SIG-M5 treated with dmso at 0.1 percent for 504 hours (cell line): ENCODE measurements around the gene ETHE1.

ENCODE experiments used
- DNase-seq: peaks from one replicate; lab custom pipeline; 2025; ENCODE audit not compliant: unreplicated experiment; lab: John Stamatoyannopoulos, UW

ETHE1 gene

DNA sequence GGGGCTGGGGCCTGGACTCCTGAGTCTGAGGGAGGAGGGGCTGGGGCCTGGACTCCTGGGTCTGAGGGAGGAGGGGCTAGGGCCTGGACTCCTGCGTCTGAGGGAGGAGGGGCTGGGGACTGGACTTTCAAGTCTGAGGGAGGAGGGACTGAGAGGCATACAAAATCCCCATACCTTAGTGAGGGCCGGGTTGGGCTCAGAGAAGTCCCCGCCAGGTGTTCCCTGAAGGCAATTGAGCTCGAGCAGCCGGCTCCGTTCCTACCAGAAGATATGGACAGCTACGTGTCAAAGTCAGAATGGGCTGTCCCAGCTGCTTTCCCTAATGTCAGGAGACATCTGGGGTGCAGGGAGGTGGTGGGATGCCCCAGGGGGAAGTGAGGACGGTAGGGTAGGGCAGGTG lies 31.9 kb downstream of the ETHE1 start:
- DNase-seq = no peak

DNA sequence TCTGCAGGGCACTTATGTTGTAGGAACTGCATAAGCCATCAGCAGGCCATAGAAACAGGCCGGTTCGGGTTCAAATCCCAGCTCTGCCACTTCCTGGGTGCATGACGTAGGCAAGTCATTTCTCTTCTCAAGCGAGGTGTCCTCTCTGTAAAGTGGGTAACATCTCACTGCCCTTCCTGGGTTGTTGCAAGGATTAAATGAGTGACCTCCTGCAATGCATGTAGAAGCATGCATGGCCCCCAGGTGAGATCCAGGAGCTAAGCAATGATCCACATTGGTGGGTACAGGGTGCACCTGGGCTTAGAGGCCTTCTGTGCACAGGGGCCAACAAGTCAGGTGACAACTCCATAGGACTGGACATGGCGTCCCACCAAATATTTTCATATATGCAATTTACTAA lies 36.2 kb downstream of the ETHE1 start:
- no peak for DNase-seq

DNA sequence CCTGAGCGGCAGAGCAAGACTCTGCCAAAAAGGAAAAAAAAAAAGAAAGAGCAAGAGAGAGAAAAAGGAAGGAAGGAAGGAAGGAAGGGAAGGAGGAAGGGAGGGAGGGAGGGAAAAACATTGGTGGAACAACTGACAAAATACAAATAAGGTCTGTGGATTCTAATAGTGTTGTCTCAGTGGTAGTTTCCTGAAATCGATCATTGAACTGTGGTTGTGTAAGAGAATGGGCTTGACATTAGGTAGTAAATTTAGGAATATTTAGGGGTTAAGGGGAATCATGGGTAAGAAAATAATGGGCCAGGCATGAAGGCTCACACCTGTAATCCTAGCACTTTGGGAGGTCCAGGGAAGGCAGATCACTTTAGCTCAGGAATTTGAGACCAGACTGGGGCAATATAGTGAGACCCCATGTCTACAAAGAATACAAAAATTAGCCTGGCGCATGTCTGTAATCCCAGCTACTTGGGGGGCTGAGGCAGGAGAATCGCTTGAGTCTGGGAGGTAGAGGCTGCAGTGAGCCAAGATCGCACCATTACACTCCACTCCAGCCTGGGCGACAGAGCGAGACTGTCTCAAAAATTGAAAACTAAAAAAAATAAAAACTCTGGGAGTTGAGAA lies 36.9 kb downstream of the ETHE1 start:
- no peak for DNase-seq

DNA sequence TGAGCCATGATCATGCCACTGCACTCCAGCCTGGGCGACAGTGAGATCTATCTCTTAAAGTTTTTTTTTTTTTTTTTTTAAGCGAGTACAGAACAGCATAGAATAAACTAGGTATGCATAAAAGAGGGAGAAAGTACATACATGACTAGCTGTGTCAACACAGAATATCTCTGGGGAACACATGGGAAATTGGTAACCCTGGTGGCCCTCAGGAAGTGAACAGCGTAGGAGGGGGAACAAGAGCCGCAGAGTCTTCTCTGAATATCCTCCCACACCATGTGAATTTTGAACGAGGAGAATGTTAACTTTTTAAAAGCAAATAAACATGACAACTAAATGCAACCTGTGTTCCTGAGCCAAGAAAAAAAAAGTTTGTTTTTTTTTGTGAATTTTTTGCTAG lies 37.7 kb downstream of the ETHE1 start:
- no peak for DNase-seq

DNA sequence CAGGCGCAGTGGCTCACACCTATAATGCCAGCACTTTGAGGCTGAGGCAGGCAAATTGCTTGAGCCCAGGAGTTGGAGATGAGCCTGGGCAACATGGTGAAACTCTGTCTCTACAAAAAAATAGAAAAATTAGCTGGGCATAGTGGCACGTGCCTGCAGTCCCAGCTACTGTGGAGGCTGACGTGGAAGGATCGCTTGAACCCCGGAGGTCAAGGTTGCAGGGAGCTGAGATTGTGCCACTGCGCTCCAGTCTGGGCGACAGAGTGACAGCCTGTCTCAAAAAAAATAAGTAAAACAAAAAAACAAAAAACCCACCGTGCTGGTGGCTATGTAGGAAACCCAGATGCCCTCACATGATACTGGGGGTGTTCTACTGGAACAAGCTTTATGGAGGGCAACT lies 38.8 kb downstream of the ETHE1 start:
- DNase-seq = no peak

DNA sequence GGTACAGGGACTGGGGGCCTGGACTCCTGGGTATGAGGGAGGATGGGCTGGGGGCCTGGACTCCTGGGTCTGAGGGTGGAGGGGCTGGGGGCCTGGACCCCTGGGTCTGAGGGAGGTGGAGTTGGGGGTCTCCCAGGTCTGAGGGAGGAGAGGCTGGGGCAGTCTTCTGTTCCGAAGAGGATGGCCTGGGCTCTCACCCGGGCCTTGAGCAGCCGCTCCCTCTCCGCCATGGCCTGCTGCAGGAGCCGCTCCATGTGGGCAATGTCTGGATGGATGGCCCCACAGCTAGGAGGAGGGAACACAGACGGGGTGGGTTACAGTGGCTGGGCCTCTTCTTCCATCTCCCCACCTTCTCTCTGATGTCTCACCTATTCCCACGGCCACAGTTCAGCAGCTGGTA lies 40.6 kb downstream of the ETHE1 start:
- DNase-seq = no peak

DNA sequence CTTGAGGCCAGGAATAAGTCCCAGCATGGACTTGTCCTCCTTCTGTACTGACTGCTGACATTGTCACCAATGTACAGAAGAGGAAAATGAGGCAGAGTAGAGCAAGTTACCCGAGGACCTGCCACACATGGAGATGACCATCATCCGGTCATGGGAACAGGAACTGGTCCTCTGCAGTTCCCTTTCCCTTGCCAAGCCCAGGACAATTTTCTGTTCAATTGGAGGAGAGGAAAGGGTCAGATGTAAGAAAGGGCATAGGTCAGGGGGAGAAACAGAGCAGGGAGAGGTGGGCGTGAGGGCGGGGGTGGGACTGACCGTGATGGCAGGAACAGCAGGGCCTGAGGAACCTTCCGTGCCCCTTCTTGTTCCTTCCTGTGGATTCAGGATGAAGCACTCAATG lies 41.0 kb downstream of the ETHE1 start:
- no peak for DNase-seq

DNA sequence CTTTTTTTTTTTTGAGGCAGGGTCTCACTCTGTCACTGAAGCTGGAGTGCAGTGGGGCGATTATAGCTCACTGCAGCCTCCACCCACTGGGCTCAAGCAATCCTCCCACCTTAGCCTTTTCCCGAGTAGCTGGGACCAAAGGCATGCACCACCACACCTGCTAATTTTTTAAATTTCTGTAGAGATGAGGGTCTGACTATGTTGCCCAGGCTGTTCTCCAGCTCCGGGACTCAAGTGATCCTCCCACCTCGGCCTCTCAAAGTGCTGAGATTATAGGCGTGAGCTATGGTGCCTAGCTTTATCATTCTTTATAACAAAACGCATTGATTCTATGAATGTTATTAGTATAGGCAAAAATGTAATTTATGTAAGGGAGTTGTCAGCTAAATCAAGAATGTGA lies 43.7 kb downstream of the ETHE1 start:
- no peak for DNase-seq

DNA sequence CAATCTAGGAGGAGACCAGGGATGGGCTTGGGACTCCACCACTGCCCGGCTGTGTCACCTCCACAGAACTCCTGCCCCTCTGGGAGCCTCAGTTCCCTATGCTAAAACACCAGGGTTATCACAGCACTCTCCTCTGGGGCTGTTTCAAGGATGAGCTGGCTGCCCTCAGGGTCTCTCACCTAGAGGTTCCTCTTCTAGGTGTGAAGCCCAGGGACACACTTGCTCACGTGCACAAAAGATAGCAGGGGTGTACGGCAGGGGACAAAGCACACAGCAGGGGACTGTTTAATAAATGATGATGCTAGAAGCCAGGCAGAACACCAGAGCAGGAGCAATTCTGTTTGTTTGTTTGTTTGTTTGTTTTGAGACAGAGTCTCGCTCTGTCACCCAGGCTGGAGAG lies 44.8 kb downstream of the ETHE1 start:
- DNase-seq = no peak

DNA sequence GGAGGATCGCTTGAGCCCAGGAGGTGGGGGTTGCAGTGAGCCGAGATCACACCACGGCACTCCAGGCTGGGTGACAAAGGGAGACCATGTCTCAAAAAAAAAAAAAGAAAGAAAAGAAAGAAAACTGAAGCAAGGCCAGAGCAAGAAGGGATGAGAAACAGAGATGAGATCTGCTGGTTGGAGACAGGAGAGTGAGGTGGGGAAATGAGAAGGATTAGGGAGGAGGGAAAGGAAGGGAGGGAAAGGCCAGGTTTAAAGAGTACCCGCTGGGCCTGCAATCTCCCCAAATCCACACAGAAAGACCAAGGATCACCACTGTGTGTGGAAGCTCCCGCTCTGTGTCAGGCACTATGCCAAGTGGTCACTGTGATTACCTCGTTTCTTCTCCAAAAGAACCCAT lies 45.3 kb downstream of the ETHE1 start:
- DNase-seq = no peak

DNA sequence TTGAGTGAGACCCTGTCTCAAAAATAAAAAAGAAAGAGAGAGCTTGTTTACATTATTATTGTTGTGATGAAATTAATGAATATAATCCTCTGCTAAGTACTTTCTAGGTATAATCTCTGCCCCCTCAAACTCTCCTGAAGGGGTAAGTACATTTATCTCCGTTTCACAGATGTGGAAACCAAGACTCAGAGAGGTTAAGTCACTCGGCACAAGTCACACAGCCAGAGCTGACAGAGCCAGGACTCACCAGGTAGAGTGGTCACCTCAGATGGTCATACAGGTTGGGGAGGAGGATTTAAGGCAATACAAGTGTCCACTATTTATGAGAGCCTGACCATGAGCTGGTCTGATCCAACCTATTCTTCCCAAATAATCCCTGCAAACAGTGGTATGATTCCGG lies 46.4 kb downstream of the ETHE1 start:
- no peak for DNase-seq

DNA sequence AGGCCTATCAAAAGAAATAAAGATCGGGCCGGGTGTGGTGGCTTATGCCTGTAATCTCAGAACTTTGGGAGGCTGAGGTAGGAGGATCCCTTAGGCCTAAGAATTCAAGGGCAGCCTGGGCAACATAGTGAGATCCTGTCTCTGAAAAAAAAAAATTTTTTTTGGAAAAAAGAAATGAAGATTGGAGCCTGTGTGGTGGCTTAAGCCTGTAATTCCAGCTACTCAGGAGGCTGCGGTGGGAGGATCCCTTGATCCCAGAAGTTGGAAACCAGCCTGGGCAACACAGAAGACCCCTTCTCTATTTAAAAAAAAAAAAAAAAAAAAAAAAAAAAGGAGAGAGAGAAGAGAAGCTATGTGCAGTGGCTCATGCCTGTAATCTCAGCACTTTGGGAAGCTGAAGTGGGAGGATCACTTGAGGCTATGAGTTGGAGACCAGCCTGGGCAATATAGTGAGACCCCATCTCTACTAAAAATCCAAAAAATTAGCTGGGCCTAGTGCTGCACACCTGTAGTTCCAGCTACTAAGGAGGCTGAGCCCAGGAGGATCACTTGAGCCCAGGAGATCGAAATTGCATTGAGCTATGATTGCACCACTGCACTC lies 46.9 kb downstream of the ETHE1 start:
- no peak for DNase-seq

DNA sequence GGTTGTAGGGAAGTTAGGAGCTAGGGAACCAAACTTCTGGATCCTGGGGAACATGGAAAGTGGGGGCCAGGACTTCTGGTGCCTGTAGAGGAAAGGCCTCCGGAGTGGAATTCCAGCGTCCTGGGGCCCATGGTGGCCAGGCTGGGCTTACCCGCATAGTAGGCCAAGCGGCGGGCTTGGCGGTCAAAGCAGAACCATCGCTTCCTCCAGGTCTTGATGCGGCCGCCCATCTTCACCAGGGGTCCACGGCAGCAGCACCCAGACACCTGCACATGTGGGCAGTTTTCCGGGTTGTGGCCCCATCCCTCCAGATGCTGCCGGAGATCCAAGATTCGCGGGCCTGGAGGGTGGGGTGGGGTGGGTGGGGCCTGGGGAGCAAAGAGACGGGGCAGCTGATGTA lies 47.8 kb downstream of the ETHE1 start:
- DNase-seq = no peak

DNA sequence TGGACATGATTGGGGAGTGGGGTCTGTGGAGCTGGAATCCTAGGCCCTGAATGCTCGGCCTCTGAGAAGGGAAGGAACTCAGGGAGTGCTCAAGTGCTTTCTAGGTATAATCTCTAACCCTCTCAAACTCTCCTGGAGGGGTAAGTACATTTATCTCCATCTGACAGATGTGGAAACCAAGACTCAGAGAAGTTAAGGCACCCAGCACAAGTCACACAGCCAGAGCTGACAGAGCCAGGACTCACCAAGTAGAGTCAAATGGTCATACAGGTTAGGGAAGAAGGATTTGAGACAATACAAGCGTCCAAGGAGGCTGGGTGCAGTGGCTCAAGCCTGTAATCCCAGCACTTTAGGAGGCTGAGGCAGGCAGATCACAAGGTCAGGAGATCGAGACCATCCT lies 48.7 kb downstream of the ETHE1 start:
- DNase-seq = no peak

DNA sequence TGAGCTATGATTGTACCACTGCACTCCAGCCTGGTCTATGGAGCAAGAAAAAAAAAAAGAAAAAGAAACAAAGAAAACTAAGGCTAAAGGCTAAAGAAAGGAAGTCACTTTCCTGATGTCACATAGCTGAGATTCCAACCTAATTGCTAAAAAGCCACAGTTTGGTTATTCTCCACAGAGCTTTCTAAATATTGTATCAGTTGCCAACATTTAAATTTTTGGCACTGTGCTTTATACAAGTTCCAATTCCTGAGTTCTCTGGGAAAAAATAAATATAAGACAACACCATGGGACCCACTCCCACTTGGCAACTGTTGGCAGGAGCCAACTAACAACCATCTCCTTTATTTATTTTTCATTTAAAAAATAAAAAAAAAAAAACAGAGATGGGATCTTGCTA lies 50.4 kb downstream of the ETHE1 start:
- DNase-seq = no peak

DNA sequence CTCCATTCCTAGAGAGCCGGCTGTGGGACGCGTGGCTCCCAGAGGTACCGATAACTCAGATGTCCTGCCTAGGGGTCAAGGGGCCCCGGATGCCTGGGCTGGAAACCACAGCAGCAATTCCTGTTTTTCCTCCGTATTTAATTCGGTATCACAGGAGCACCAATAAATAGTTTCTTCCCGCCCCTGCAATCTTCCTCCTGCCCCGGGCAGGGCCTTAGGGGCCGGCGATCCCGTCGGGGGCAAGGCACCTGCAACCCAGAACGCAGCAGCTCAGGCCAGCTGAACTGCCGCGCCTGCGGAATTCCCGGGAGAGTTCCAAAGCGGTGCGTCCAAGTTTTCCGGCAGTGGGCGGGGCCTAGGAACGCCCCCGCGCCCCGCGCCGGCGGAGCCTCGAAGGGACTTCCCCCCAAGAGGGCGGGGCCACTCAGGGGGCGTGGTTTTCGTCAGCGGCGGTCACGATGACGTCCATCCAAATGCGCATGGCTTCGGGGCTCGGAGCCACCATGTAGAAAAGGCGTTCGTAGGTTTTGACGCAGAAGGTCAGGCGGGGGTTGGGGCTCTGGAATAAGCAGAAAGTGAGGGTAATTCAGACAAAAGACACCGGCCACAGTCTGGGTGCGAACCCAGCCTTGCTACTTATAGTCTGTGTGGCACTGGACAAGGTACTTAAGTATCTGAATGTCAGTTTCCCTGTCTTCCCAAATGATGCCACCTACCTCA lies 51.9 kb downstream of the ETHE1 start:
- DNase-seq = peak; percentile 18

DNA sequence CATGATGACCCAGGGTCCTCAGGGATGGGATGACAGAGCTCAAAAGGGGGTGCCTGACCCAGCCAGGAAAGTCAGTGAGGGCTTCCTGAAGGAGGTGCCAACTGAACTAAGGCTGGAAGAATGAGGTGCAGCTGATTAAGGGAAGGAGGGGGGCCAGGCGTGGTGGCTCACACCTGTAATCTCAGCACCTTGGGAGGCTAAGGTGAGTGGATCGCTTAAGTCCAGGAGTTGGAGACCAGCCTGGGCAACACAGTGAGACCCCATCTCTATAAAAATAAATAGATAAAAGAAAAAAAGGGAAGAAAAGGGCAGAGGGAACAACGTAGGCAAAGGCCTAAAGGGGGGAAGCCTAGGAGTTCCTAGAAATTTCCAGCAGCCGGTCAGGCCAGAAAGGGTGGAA lies 52.5 kb downstream of the ETHE1 start:
- DNase-seq = no peak

DNA sequence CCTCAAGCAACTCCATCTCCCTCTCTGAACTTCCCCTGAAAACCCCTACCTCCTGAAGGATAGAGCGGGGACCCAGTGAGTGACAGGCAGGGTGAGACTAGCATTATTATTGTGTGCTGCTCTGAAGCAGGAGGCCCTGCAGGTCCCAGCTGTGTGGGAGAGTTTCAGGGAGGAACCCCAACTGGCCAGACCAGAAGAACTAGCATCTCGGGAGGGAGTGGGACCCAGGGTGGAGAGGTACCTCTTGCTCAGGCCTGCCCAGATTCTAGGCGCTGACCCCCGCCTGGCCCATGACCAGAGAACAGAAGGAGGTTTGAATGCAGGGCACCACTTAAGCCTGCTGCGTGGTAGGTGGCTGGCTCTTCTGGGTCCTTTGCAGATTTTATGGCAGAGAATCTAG lies 55.9 kb downstream of the ETHE1 start:
- no peak for DNase-seq

DNA sequence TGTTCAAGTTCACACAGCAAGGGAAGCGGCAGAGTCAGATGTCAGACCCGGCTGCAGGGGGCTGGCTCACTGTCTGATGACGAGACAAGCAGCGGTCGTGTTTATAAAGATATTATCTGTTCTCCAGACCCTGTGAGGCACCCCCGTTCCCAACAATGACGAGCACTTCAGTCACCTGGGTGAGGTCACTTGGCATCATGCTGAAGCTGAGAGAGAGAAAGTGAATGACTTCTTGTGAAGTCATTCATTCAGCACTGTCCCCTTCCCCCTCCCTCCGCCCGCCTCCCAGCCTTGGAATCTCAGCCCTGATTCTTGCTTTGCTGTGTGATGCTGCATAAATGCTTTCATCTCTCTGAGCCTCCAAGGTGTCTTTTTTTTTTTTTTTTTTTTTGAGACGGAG lies 56.7 kb downstream of the ETHE1 start:
- DNase-seq = no peak

DNA sequence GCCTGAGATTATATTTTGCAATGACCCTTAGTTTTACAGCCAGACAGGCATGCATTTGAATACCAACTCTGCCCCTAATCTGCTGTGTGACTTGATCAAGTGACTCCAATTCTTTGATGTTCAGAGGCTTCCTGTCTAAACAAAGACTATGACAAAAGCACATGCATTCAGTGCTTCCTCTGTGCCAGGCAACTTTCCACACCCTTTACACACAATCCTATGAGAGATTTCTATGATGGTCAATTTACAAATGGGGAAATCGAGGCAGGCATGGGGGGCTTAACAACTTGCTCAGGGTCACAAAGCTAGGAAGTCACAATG lies 57.9 kb downstream of the ETHE1 start:
- no peak for DNase-seq

DNA sequence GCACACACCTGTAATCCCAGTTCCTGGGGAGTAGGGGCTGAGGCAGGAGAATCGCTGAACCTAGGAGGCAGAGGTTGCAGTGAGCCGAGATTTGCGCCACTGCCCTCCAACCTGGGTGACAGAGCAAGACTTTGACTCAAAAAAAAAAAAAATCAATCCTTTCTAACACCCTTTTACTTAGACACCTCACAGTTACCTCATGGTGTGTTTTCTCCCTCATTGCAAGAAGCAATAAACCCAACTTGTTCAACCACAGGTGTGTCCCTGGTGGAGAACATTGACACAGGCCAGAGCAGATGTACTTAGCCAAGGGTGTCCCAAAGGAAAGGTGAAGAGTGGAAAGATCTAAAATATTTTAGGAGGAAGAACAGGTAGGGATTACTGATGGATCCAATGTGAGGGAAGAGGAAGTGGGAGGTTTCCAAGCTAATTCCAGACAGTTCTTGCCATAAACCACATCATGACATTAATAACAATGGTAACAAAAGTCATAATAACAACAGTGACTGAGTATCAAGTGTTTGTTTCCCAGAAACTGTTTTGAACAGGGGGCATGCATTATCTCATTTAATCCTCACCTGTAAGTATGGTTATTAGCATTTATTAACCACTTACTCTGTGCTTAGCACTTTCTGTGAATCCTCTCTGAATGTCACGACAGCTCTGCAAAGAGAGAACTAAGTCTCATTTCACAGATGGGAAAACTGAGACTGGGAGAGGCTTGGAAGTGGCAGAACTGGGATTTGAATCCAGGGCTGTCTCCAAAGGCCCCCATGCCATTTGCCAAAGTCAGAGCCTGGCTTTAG lies 58.4 kb downstream of the ETHE1 start:
- no peak for DNase-seq

DNA sequence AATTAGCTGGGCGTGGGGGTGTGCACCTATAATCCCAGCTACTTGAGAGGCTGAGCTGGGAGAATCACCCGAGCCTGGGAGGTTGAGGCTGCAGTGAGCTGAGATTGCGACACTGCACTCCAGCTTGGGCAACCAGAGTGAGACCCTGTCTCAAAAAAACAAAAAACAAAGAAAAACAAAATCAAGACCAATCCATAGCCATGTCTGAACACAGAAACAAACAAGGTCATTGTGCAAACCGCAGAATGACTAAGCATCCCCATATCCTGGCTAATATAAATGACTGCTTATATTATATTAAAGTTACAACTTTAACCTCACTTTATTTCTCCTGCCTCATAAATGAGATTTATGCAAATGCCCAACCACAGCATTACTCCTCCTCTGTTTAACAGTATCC lies 59.3 kb downstream of the ETHE1 start:
- no peak for DNase-seq
